G401 (cell line): ENCODE results near the gene SERPINA1. TPM values are rescaled to one million over a fixed set of nuclear protein-coding genes. Genes with fewer than 3 reads are reported as not detected.
"Not testable (repeated sequence)": the region's sequence is repeated elsewhere in the genome, so short reads cannot be mapped to it uniquely, and the experiment has no call there.

Experiments
- DNase-seq: peaks from one replicate; pipeline ENCODE4 v3.0.0-alpha.2; 2015; ENCODE audit warnings: low spot score
- in situ Hi-C: cut with HindIII; loops from 2 replicates; pipeline ENCODE4 v1.10.0; 2016; ENCODE audit warnings: low sequenced_read_pairs, mixed read lengths
- total RNA-seq: library from RNA; depleted of rRNA; stranded (reverse); fragments of >200 nt; shearing (Covaris generic); gene quantifications from 2 replicates; pipeline ENCODE4 v1.2.3, GENCODE V29; 2014

The SERPINA1 gene
- total RNA-seq, 1 experiment from 2014 or later: not detected

- no peak for DNase-seq
- in situ Hi-C loops: no loop called here
Measured at GRCh38 chr14:94361682-94362081, 26.7 kb downstream of the SERPINA1 start.

- in situ Hi-C loops: no loop called here
- no peak for DNase-seq
Measured at GRCh38 chr14:94360945-94361565, 27.3 kb downstream of the SERPINA1 start.

- in situ Hi-C loops: no loop called here
- DNase-seq: no peak
Measured at GRCh38 chr14:94357166-94357565, 31.2 kb downstream of the SERPINA1 start.

- in situ Hi-C loops: no loop called here
- no peak for DNase-seq
Measured at GRCh38 chr14:94356379-94357056, 31.9 kb downstream of the SERPINA1 start.

GRCh38 chr14:94355191-94355794 is 33.1 kb downstream of the SERPINA1 start:
- DNase-seq: peak; percentile 20
- in situ Hi-C loops: no loop called here

GRCh38 chr14:94354638-94355185 is 33.7 kb downstream of the SERPINA1 start:
- DNase-seq: no peak
- in situ Hi-C loops: no loop called here

GRCh38 chr14:94354190-94354589 is 34.2 kb downstream of the SERPINA1 start:
- in situ Hi-C loops, DNase-seq: not testable (repeated sequence)

- in situ Hi-C loops: no loop called here
- DNase-seq: no peak
Measured at GRCh38 chr14:94349276-94349675, 39.1 kb downstream of the SERPINA1 start.

- in situ Hi-C loops: no loop called here
- no peak for DNase-seq
Measured at GRCh38 chr14:94348836-94349235, 39.6 kb downstream of the SERPINA1 start.

GRCh38 chr14:94346841-94347240 is 41.6 kb downstream of the SERPINA1 start:
- DNase-seq: no peak
- in situ Hi-C loops: no loop called here

- DNase-seq, in situ Hi-C loops: not testable (repeated sequence)
Measured at GRCh38 chr14:94346065-94346786, 42.2 kb downstream of the SERPINA1 start.

GRCh38 chr14:94345344-94346064 is 42.9 kb downstream of the SERPINA1 start:
- in situ Hi-C loops: no loop called here
- no peak for DNase-seq

GRCh38 chr14:94344389-94344788 is 44.0 kb downstream of the SERPINA1 start:
- in situ Hi-C loops: no loop called here

GRCh38 chr14:94343238-94344005 is 45.0 kb downstream of the SERPINA1 start:
- in situ Hi-C loops: no loop called here
- DNase-seq: no peak

More at GRCh38 chr14:94344389-94344788, 44.0 kb downstream of the SERPINA1 start:
- DNase-seq: no peak

GRCh38 chr14:94342334-94342934 is 46.0 kb downstream of the SERPINA1 start:
- in situ Hi-C loops: no loop called here
- DNase-seq: peak; percentile 32

- DNase-seq: no peak
- in situ Hi-C loops: no loop called here
Measured at GRCh38 chr14:94341656-94342333, 46.6 kb downstream of the SERPINA1 start.

GRCh38 chr14:94340533-94340932 is 47.9 kb downstream of the SERPINA1 start:
- in situ Hi-C loops: no loop called here
- DNase-seq: no peak
